Right lobe of liver (tissue), 6 donors: Measurements from ENCODE around the gene NUBPL. TPM values are rescaled to one million over a fixed set of nuclear protein-coding genes. Genes with fewer than 3 reads are reported as not detected.

Source experiments
- ATAC-seq, 4 donors: fragments of 200-7000 bp; cut with Tn5 transposase; one replicate each; pipeline ENCODE4 v1.9.1; 2020; ENCODE audit warnings: mild to moderate bottlenecking in 4 of 4, moderate library complexity in 4 of 4
- DNase-seq, 3 donors: peaks; one replicate each; pipeline ENCODE4 v3.0.0-alpha.2; 2020
- H3K27ac ChIP-seq, 3 donors: fragments of 200-600 bp; one replicate each; pipeline ENCODE4 v1.8.0; 2022
- H3K27me3 ChIP-seq, 2 donors: fragments of 200-600 bp; one replicate each; pipeline ENCODE4 v1.8.0; 2022
- H3K36me3 ChIP-seq, 4 donors: fragments of 200-600 bp; sonication (generic) in 1 of 4; one replicate each; pipeline versions ENCODE4 v1.5.1 to v1.8.0; 2017 to 2022; ENCODE audit warnings: control low read depth in 1 of 4
- H3K4me1 ChIP-seq, 4 donors: fragments of 200-600 bp; sonication (generic) in 1 of 4; one replicate each; pipeline versions ENCODE4 v1.5.1 to v1.8.0; 2017 to 2022; ENCODE audit warnings: control low read depth in 1 of 4
- H3K4me3 ChIP-seq, 3 donors: fragments of 200-600 bp; one replicate each; pipeline ENCODE4 v1.8.0; 2022
- H3K9me3 ChIP-seq, 4 donors: fragments of 200-600 bp; sonication (generic) in 1 of 4; one replicate each; pipeline versions ENCODE4 v1.5.1 to v1.8.0; 2017 to 2022; ENCODE audit warnings: control low read depth in 1 of 4
- CTCF ChIP-seq, 4 donors: fragments of 200-600 bp in 3 of 4; fragments of 450-650 bp in 1 of 4; IDR thresholded peaks; one replicate each; pipeline versions ENCODE4 v1.5.1 to v1.8.0; 2016 to 2022; ENCODE audit warnings: antibody characterized with exemption in 4 of 4, mild to moderate bottlenecking in 2 of 4
- POLR2A ChIP-seq: fragments of 450-650 bp; IDR thresholded peaks from one replicate; pipeline ENCODE4 v1.6.1; 2017; ENCODE audit warnings: antibody characterized with exemption, mild to moderate bottlenecking
- WGBS: methylation state at CpG from one replicate; pipeline ENCODE4 v1.1.6; 2018; ENCODE audit warnings: low coverage, low lambda C conversion rate; ENCODE audit not compliant: insufficient coverage; ENCODE audit errors: missing lambda C conversion rate; 5-methylcytosine and 5-hydroxymethylcytosine counted together
- intact Hi-C, 2 donors: fragments of 100-400 bp; cut with DNase I; formaldehyde crosslinking; loops; one replicate each; pipeline versions ENCODE4 v1.11.2 to v1.14.1; 2022
- total RNA-seq, 6 experiments: library from RNA; depleted of rRNA in 2 of 6; stranded (reverse); fragments of >200 nt in 2 of 6; fragmentation: NEBNext Ultra II Directional in 3 of 6; extraction: Animal tissue kit (Norgen Biotek cat#: 25700) in 3 of 6; gene quantifications; one replicate each; pipeline versions ENCODE4 v1.1.0 to v1.2.4, GENCODE V29; 2016 to 2023
- donor health status: DM: no; HTN: yes; CAD: no.
- donor health status: DM: no; HTN: no; CAD: no.
- donor health status: DM: no; HTN: no; CAD: no.
- donor health status: DM: no; HTN: yes; CAD: no.
- donor health status: DM: no; HTN: yes; CAD: no.

NUBPL gene
- total RNA-seq, 6 experiments from 2014 or later: 6.3 to 9.5 (median 7.2) TPM

GRCh38 chr14:31578792-31579501 lies 17.7 kb downstream of the NUBPL start:
- Histone ChIP-seq H3K9me3 (peaks cover 0 to 1% (median 0%) of the 10 kb centered on the region in 4 donors), H3K4me3 (no peak overlapping the region), H3K27ac (no peak overlapping the region), H3K36me3 (no peaks in the 10 kb centered on the region), H3K4me1 (no peaks in the 10 kb centered on the region), H3K27me3 (no peaks in the 10 kb centered on the region)
- WGBS: 66% methylated on average over 7 of the region's 7 CpGs
- intact Hi-C loops: no loop called here
- ATAC-seq (no peak), DNase-seq (no peak)
- no peak for TF ChIP-seq POLR2A

- intact Hi-C loops: no loop called here
- Histone ChIP-seq H3K27me3 (no peaks in the 10 kb centered on the region), H3K4me3 (no peak overlapping the region), H3K36me3 (no peaks in the 10 kb centered on the region), H3K4me1 (no peaks in the 10 kb centered on the region), H3K9me3 (peaks cover 0 to 1% (median 0%) of the 10 kb centered on the region in 4 donors), H3K27ac (no peak overlapping the region)
- 60% methylated on average over 3 of the region's 3 CpGs for WGBS
- TF ChIP-seq CTCF (IDR thresholded peaks at IDR 0.05): no peak
- TF ChIP-seq POLR2A: no peak
- ATAC-seq (peak in 3 of 4 donors; percentile 53 to 58 (median 56)), DNase-seq (no peak)
Measured at GRCh38 chr14:31580234-31580633, 19.0 kb downstream of the NUBPL start.

DNA sequence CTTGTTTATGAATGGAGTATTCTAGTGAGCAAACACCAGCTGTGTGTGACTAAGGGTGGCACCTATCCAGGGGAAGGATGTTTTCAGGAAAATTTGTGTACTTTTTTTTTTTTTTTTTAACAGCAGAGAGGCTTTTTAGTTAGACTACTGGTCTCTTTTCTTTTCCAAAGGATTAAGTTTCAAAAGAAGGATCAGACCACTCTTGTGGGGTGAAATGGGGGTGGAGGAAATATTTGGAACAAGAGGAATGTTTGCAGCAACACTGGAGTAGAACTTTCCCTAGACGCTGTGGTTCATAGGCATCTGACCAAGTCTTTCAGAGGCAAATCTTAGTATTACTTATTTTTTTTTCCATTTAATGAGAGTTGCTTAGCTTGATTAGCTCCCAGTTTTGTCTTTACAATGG lies 21.1 kb downstream of the NUBPL start:
- WGBS: 78% methylated on average over 1 of the region's 1 CpG
- peaks cover 0 to 1% (median 0%) of the 10 kb centered on the region in 4 donors for H3K9me3 ChIP-seq
- ATAC-seq (no peak), DNase-seq (no peak)
- no peak for TF ChIP-seq CTCF (IDR thresholded peaks at IDR 0.05)
- TF ChIP-seq POLR2A: no peak
- H3K27ac ChIP-seq: no peak overlapping the region
- no peaks in the 10 kb centered on the region for H3K4me1 ChIP-seq
- H3K4me3 ChIP-seq: no peak overlapping the region
- no peaks in the 10 kb centered on the region for H3K36me3 ChIP-seq
- intact Hi-C loops: no loop called here
- no peaks in the 10 kb centered on the region for H3K27me3 ChIP-seq

- 64% methylated on average over 3 of the region's 3 CpGs for whole genome bisulfite sequencing
- Histone ChIP-seq H3K27ac (no peak overlapping the region), H3K9me3 (peaks cover 0 to 1% (median 0%) of the 10 kb centered on the region in 4 donors), H3K36me3 (no peaks in the 10 kb centered on the region), H3K27me3 (no peaks in the 10 kb centered on the region), H3K4me1 (no peaks in the 10 kb centered on the region), H3K4me3 (no peak overlapping the region)
- DNase-seq: no peak
- no peak for TF ChIP-seq CTCF (IDR thresholded peaks at IDR 0.05)
- no peak for TF ChIP-seq POLR2A
- ATAC-seq: no peak
- intact Hi-C loops: no loop called here
Measured at GRCh38 chr14:31582836-31583452, 21.7 kb downstream of the NUBPL start.

GRCh38 chr14:31590206-31590605 lies 29.0 kb downstream of the NUBPL start:
- H3K27me3 ChIP-seq: no peaks in the 10 kb centered on the region
- DNase-seq (no peak), ATAC-seq (no peak)
- H3K27ac ChIP-seq: no peak overlapping the region
- TF ChIP-seq CTCF (IDR thresholded peaks at IDR 0.05) (no peak), POLR2A (no peak)
- 77% methylated on average over 2 of the region's 2 CpGs for WGBS
- H3K4me1 ChIP-seq: no peaks in the 10 kb centered on the region
- no peaks in the 10 kb centered on the region for H3K9me3 ChIP-seq
- intact Hi-C loops: no loop called here
- no peaks in the 10 kb centered on the region for H3K36me3 ChIP-seq
- H3K4me3 ChIP-seq: no peak overlapping the region
